ENCODE results near the gene TTC24.

The TTC24 gene

GRCh38 chr1:156579472-156579871 lies at the start of gene TTC24:
Gene TTC24, plus strand, starts transcription at chr1:156579723. Its CDS starts 1,642 bp downstream, at chr1:156581365.
- no peak for DNase-seq (ENCODE audit: low spot score)

DNA sequence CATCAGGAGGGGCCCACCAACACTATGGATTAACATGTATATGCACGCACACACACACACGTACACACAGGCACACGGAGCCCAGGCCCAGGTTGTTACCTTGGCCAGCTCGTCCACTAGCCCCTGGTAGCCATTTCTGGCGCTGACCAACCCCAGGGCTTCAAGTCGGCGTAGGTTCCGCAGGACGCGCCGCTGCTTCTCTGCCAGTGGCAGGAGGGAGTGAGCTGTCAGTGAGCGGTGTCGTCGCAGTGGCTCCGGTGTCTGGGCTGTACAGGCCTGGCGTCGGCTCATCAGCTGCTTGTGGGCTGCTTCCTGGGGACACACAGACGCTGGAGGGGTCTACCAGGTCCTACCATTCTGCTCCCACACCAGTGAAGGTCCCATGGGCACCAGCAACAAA lies 49.5 kb upstream of the TTC24 start:
- no peak for DNase-seq (ENCODE audit: low spot score)

- no peak for DNase-seq (ENCODE audit: low spot score)
Measured at GRCh38 chr1:156532374-156532773, 47.1 kb upstream of the TTC24 start.

DNA sequence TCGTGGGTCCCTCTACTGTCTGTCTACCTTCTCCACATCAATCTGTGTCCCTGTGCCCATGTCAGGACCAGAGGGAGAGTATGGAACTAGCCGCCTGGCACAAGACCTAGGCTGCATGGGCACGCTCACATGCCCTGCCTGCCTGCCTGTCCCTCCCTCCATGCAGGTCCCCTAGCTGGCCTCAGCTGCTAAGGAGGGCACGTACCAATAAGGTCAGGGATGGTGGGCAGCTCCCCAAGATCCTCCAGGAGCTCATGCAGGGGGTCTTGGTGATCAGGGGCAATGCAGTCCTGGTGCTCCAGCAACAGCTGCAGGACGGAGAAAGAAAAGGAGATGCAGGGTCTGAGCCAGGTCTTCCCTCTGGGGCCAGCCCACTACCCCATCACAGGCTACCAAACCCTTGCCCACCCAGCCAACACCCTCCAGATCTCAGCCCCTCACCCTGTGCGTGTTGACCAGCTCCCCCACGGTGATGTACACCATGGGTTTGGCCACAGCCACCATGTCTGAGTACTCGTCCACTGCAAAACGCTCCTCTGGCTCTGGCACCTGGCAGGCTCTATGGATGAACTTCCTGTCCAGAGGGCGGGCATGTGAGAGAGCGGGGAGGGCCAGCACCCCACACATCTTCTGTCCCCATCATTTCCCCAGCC lies 45.8 kb upstream of the TTC24 start:
- no peak for DNase-seq (ENCODE audit: low spot score)

GRCh38 chr1:156534424-156535060 lies 45.0 kb upstream of the TTC24 start:
- DNase-seq (ENCODE audit: low spot score), result no peak

DNA sequence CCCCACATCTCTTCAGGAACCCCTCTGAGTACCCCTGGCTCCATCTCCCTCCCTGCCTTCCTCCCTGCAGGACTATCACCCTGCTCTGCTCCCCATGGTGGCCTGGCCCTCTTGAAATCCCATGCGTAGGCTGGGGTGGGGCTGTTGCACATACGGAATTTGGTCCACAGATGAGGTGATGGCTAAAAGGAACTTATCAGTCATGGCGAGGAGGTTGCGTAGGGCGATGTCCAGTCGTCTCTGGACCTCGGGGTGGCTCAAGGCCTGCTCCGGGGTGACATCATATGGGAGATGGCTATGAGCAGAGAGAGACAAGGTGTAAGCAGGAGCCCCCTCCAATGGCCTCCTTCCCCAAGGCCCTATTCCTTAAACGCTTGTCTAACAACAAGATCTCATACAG lies 42.5 kb upstream of the TTC24 start:
- no peak for DNase-seq (ENCODE audit: low spot score)

DNA sequence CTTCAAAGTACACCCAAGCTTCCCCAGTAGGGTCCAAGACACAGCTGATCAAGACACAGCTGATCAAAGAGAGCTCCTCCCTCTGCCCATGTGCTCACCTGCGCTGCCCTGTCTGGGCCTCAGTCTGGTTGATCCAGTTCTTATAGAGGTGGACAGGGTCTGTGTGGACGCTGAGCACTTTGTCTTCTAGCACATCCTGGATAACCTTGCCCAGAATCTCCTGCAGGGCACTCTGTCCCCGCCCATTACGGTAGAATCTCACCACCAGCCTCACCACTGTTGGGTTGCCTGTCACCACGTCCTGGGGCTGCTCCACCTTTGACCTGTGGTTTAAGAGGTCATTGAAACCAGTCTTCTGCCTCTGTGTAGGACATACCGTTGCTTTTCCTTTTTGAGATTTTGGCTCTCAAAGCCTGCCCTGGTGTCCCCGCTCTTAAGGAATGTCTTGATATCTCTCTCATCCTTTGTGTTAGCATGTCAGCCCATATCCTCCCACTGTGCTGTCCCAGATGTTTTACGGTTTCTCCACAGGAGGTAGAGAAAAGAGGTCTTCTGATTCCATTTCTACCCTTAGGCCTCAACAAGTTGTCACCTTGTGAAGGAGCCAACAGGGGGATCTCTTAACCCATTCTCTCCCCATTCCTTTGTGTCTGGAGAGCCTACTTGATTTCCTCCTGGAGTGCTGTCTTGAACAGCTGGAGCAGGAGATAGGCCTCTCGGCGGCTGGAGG lies 40.6 kb upstream of the TTC24 start:
- DNase-seq (ENCODE audit: low spot score), result no peak

DNA sequence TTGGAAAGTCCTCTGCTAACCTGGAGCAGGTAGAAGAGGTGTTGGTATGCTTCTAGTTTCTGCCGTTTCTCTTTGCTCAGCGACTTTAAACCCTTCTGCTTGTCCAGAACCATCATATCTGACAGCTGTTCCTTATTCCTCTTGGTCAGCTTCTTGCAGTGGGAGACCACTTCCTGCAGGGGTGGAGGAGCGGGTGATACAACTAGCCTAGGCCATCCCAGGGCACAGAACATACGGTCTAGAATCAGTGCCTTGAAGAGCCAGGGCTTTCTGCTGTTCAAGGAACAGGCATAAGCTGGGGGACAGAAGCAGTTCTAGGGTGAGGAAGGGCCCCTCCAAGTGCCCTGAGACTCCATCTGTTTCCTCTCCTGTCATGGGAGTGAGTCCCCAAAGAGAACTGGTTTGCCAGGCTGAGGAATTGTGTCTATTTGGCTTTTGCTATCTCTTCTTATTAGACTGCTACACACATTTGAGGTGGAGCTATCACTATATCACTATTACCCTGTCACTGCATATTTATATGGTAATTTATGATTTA lies 39.6 kb upstream of the TTC24 start:
- DNase-seq (ENCODE audit: low spot score), result no peak

- no peak for DNase-seq (ENCODE audit: low spot score)
Measured at GRCh38 chr1:156540955-156541354, 38.6 kb upstream of the TTC24 start.

GRCh38 chr1:156543066-156543465 lies 36.5 kb upstream of the TTC24 start:
- no peak for DNase-seq (ENCODE audit: low spot score)

GRCh38 chr1:156544592-156545102 lies 34.9 kb upstream of the TTC24 start:
- peak; percentile 12 for DNase-seq (ENCODE audit: low spot score)

DNA sequence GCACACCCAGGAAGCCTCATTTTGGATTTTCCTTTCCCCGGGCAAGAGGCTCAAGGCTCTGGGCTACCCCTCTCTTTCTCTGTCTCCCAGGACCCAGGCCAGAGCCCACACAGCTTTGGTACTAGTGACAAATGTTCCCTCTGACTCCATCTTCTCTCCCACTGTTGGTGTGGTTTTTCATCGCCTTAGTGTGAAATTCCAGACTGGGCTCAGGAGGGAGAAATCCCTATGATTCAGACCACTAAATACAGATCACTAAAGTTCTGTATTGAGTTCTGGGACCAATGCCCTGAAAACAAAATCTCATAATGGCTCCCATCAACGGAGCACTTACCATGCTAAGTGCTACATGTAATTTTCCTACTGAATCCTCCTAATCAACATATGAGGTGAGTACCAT lies 33.3 kb upstream of the TTC24 start:
- no peak for DNase-seq (ENCODE audit: low spot score)

DNA sequence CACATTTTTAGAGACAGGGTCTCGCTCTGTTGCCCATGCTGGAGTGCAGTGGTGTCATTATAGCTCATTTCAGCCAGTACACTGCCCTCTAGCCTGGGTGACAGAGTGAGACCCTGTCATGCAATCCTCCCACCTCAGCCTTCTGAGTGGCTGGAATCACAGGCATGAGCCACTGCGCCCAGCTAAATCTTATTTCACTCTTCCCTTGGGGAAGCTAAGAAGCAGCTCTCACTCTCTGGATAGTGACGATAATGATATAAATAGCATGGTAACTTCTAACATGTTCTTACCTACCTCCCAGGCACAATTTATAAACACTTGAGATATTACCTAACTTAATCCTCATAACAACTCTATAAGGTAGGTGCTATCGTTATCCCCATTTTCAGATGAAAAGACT lies 32.1 kb upstream of the TTC24 start:
- no peak for DNase-seq (ENCODE audit: low spot score)

GRCh38 chr1:156547982-156548381 lies 31.5 kb upstream of the TTC24 start:
- no peak for DNase-seq (ENCODE audit: low spot score)

DNA sequence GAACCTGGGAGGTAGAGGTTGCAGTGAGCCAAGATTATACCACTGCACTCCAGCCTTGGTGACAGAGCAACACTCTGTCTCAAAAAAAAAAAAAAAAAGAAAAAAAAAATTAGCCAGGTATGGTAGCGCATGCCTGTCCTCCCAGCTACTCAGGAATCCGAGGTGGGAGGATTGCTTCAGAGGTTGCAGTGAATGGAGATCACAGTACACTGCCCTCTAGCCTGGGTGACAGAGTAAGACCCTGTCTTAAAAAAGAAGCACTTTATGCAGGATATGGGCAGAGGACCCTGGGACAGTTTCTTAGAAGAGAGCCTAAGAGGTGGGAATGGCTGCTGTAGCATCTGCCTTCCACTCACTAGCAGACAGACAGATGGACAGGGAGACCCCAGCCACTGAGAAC lies 30.1 kb upstream of the TTC24 start:
- DNase-seq (ENCODE audit: low spot score), result no peak

DNA sequence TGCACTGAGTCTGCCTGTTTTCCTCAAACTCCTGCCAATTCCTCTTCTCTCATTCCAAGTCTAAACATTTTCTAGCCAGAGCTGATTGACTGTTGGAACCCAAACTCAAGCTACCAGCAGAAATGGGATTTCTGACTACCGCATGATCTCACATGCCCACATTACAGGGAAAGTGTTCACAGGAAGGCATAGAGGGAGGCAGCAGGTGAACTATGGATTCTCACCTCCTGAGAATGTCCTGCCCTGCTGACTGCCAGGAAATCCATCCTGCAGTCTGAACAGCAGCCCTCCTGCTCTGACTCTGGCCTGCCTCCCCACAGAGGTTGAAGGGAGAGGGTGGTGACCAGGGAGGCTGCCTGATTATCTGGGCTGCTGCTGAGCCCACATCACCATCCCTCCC lies 29.7 kb upstream of the TTC24 start:
- no peak for DNase-seq (ENCODE audit: low spot score)

GRCh38 chr1:156550346-156550745 lies 29.2 kb upstream of the TTC24 start:
- no peak for DNase-seq (ENCODE audit: low spot score)

DNA sequence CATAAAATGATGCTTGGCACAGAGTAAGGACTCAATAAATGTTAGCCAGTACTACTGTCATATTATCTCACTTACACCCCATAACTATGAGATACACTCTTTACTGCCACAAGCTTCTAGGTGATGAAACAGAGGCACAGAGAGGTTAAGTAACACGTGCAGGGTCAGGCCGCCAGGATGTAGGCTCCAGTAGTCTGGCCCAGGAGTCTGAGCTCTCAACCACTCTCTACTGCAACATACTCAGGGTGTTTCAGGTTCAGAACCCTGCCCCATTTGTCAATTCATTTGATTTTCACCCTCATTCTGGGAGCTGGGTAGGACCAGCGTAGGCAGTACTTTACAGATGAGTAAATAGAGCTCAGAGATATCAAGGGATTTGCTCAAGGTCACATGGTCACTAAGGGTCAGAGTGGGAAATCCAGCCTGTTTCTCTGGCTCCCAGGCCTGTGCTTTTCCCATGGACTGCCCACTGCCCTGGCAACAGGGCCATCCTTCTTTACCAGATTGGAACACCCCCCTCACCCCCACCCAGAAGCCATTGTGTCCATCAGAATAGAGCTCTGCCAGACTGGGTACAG lies 28.4 kb upstream of the TTC24 start:
- DNase-seq (ENCODE audit: low spot score), result no peak

- DNase-seq (ENCODE audit: low spot score), result no peak
Measured at GRCh38 chr1:156551869-156552268, 27.7 kb upstream of the TTC24 start.

DNA sequence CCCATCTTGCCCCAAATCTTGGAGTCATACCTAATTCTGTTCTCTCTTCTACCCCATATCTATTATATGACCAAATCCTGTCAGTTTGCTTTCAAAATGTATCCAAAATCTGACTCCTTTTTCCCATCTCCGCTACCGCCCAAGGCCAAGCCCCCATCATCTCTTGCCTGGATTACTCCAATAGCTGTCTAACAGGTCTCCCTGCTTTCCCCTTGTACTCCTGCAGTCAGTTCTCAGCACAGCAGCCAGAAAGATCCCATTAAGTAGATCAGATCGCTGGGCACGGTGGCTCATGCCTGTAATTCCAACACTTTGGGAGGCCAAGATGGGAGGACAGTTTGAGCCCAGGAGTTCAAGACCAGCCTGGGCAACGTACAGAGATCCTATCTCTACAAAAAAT lies 27.0 kb upstream of the TTC24 start:
- no peak for DNase-seq (ENCODE audit: low spot score)

GRCh38 chr1:156552937-156553336 lies 26.6 kb upstream of the TTC24 start:
- DNase-seq (ENCODE audit: low spot score), result peak; percentile 22

GRCh38 chr1:156553860-156554485 lies 25.6 kb upstream of the TTC24 start:
- DNase-seq (ENCODE audit: low spot score), result no peak
